Hepatocyte (in vitro differentiated cells): ENCODE measurements around the gene SLC19A1. TPM values are rescaled to one million over a fixed set of nuclear protein-coding genes. Genes with fewer than 3 reads are reported as not detected.

ENCODE experiments used
- DNase-seq: peaks from one replicate; pipeline ENCODE4 v3.0.0-alpha.2; 2016; ENCODE audit warnings: low spot score
- H2AFZ ChIP-seq: fragments of 200-600 bp; sonication (generic); 2 replicates; pipeline ENCODE4 v1.6.0; 2016; ENCODE audit warnings: antibody characterized with exemption, mild to moderate bottlenecking
- H3K27ac ChIP-seq: fragments of 200-600 bp; sonication (generic); 2 replicates; pipeline ENCODE4 v1.5.1; 2016; ENCODE audit warnings: mild to moderate bottlenecking
- H3K27me3 ChIP-seq: fragments of 200-600 bp; sonication (generic); 2 replicates; pipeline ENCODE4 v1.6.1; 2016
- H3K36me3 ChIP-seq: fragments of 200-600 bp; sonication (generic); replicated peaks from 2 replicates; pipeline ENCODE4 v1.5.1; 2016; ENCODE audit warnings: low read depth; ENCODE audit not compliant: insufficient read depth
- H3K4me1 ChIP-seq: fragments of 200-600 bp; sonication (generic); 2 replicates; pipeline ENCODE4 v1.5.1; 2016; ENCODE audit warnings: mild to moderate bottlenecking, moderate library complexity; ENCODE audit not compliant: insufficient read depth
- H3K4me2 ChIP-seq: fragments of 200-600 bp; sonication (generic); 2 replicates; pipeline ENCODE4 v1.6.0; 2016
- H3K4me3 ChIP-seq: fragments of 200-600 bp; sonication (generic); 2 replicates; pipeline ENCODE4 v1.5.1; 2016; ENCODE audit warnings: mild to moderate bottlenecking
- H3K79me2 ChIP-seq: fragments of 200-600 bp; sonication (generic); 2 replicates; pipeline ENCODE4 v1.6.0; 2017; ENCODE audit warnings: mild to moderate bottlenecking
- H3K9me2 ChIP-seq: fragments of 200-600 bp; sonication (generic); replicated peaks from 2 replicates; pipeline ENCODE4 v1.6.0; 2017; ENCODE audit warnings: mild to moderate bottlenecking; ENCODE audit not compliant: insufficient read depth
- H3K9me3 ChIP-seq: fragments of 200-600 bp; sonication (generic); 2 replicates; pipeline ENCODE4 v1.5.1; 2016; ENCODE audit warnings: low read depth, mild to moderate bottlenecking
- H4K20me1 ChIP-seq: fragments of 200-600 bp; sonication (generic); 2 replicates; pipeline ENCODE4 v1.6.0; 2016; ENCODE audit warnings: mild to moderate bottlenecking; ENCODE audit not compliant: insufficient read depth, poor library complexity, severe bottlenecking
- EZH2 ChIP-seq: fragments of 200-600 bp; sonication (generic); IDR thresholded peaks from 2 replicates; pipeline ENCODE4 v1.6.1; 2016; ENCODE audit warnings: antibody characterized with exemption, mild to moderate bottlenecking, borderline replicate concordance
- EZH2phosphoT487 ChIP-seq: fragments of 200-600 bp; sonication (generic); IDR thresholded peaks from one replicate; pipeline ENCODE4 v1.6.1; 2018; ENCODE audit warnings: antibody characterized with exemption, mild to moderate bottlenecking, low read depth, moderate library complexity; ENCODE audit not compliant: unreplicated experiment, severe bottlenecking
- WGBS: methylation state at CpG from one replicate; pipeline ENCODE4 v1.1.6; 2016; ENCODE audit warnings: low lambda C conversion rate; ENCODE audit errors: missing lambda C conversion rate; 5-methylcytosine and 5-hydroxymethylcytosine counted together
- polyA plus RNA-seq: library from polyadenylated mRNA; unstranded; fragments of >200 nt; fragmentation: Nextera tagmentation; extraction: Ambion mirVana; gene quantifications from 2 replicates; pipeline ENCODE4 v1.2.1, GENCODE V29; 2016
- total RNA-seq: library from RNA; depleted of rRNA; stranded (reverse); fragments of >200 nt; gene quantifications from 2 replicates; pipeline ENCODE4 v1.2.3, GENCODE V29; 2014
- TF ChIP-seq, protein P1 (sequence below): fragments of 200-600 bp; sonication (generic); IDR thresholded peaks from 2 replicates; pipeline ENCODE4 v1.5.1; 2016; ENCODE audit warnings: antibody characterized with exemption, mild to moderate bottlenecking; ENCODE audit not compliant: poor library complexity

SLC19A1 gene
- total and polyA plus RNA-seq, 2 experiments from 2014 or later = 7.7 to 24.8 TPM

DNA sequence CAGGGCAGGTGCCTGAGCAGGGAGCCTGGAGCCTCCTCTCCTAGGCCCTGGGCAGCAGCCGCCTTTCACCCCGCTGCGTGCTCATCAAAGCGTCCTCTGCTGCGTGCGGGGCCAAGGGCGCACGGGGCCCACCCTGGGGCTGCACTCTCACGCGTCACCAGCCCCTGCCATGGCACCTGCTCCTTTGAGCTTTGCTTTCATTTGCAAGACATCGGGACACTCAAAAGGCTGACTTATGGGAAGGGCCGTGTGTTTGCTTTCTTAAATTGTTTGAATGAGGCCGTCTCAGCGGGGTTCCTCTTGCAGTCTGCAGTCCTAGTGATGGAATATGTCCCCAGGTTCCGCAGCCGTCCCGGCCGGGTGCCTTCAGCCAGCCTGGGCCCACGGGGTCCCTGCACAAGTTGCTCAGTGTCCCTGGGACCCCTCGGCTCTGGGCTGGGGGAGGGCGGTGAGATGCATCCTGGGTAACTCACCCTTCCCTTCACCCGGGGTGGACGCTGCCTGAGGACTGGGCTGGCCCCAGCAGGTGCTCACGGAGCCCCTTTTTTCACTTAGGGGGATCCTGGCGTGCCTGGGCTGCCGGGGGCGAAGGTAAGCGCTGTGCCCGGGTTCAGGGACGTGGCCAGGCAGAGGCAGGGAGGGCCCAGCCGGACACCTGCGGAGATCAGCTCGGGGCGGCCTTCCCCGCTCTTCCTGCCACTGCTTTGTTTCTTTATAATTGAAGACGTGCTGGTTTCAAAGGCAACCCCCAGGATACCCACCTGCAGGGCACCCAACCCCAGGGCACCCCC, 53.1 kb downstream of the SLC19A1 start:
- Histone ChIP-seq H4K20me1 (no peaks in the 10 kb centered on the region), H3K9me2 (no peaks in the 10 kb centered on the region), H3K36me3 (no peaks in the 10 kb centered on the region), H3K79me2 (no peaks in the 10 kb centered on the region), H3K4me3 (no peak overlapping the region), H2AFZ (no peak overlapping the region), H3K27me3 (no peaks in the 10 kb centered on the region), H3K27ac (no peak overlapping the region), H3K4me1 (no peaks in the 10 kb centered on the region), H3K9me3 (no peaks in the 10 kb centered on the region), H3K4me2 (no peak overlapping the region)
- no peak for DNase-seq
- TF ChIP-seq EZH2phosphoT487 = no peak
- TF ChIP-seq EZH2 = no peak
- TF ChIP-seq, protein P1, sequence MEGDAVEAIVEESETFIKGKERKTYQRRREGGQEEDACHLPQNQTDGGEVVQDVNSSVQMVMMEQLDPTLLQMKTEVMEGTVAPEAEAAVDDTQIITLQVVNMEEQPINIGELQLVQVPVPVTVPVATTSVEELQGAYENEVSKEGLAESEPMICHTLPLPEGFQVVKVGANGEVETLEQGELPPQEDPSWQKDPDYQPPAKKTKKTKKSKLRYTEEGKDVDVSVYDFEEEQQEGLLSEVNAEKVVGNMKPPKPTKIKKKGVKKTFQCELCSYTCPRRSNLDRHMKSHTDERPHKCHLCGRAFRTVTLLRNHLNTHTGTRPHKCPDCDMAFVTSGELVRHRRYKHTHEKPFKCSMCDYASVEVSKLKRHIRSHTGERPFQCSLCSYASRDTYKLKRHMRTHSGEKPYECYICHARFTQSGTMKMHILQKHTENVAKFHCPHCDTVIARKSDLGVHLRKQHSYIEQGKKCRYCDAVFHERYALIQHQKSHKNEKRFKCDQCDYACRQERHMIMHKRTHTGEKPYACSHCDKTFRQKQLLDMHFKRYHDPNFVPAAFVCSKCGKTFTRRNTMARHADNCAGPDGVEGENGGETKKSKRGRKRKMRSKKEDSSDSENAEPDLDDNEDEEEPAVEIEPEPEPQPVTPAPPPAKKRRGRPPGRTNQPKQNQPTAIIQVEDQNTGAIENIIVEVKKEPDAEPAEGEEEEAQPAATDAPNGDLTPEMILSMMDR = no peak
- 92% methylated on average over 34 of the region's 36 CpGs for WGBS

DNA sequence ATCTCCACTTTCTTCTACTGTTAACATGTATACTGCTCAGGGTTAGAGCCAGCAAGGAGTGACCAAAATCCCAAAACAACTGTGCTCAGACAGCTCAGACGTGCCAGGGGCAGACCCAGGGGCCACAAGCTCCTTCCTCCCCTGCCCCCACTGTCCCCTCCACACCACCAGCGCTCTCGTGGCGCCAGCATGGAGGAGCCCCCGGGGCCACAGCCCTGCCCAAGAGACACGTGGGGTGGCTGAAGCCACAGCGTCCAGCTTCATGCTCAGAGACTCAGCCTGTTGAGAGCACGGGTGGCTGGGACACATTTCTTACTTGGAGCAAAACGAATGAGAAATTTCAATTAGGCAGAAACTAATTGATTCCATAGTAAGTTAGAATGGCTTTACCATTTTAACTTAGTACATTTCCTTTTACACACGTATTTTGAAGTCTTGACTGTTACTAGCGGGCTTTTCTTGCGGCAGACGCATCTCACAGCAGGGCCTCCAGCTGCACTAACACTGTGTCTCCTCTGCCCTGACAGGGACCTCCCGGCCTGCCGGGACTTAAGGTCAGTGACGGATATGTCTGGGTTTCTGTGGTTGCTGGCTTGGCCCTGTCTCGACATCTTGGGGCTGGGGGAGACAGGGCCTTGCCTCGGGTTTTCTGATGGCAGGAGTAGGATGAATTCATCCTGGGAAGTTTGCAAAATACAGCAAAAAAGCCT, 54.2 kb downstream of the SLC19A1 start:
- Histone ChIP-seq H3K27ac (no peak overlapping the region), H4K20me1 (no peaks in the 10 kb centered on the region), H3K27me3 (no peaks in the 10 kb centered on the region), H3K9me2 (no peaks in the 10 kb centered on the region), H2AFZ (no peak overlapping the region), H3K9me3 (no peaks in the 10 kb centered on the region), H3K4me2 (no peak overlapping the region), H3K4me1 (no peaks in the 10 kb centered on the region), H3K36me3 (no peaks in the 10 kb centered on the region), H3K4me3 (no peak overlapping the region), H3K79me2 (no peaks in the 10 kb centered on the region)
- no peak for DNase-seq
- 88% methylated on average over 18 of the region's 18 CpGs for WGBS
- TF ChIP-seq, protein P1 = no peak
- no peak for TF ChIP-seq EZH2
- TF ChIP-seq EZH2phosphoT487 = no peak

DNA sequence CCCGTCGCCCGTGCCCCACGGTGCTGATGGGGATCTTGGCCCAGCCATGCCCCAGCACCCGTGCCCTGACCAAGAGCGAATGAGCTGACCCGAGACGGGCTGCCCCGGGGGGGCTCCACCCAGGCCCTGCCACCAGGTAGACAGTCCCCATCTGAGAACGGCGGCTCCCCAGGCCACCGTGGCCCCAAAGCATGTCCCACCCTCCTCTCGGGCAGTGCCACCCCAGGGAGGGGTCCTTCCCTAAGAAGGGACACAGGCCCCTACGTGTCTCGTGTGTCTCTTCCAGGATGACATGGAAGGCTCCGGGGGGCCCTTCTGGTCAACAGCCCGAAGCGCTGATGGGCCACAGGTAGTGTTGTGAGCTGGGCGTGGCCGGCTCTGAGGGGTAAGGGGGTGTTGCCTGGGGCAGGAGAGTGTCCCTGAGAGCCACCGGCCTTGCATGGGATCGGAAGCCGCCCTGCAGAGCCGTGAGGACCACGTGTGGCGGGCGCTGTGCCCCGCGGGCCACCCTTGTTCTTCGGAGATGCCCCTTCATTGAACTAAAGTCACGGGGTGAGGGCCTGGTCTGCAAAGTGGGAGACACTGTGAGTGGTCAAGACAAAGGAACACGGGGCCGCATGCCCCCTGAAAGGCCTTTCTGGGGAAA, 55.0 kb downstream of the SLC19A1 start:
- Histone ChIP-seq H3K36me3 (no peaks in the 10 kb centered on the region), H3K9me2 (no peaks in the 10 kb centered on the region), H4K20me1 (no peaks in the 10 kb centered on the region), H3K4me2 (no peak overlapping the region), H2AFZ (no peak overlapping the region), H3K4me3 (no peak overlapping the region), H3K9me3 (no peaks in the 10 kb centered on the region), H3K27ac (no peak overlapping the region), H3K4me1 (no peaks in the 10 kb centered on the region), H3K27me3 (no peaks in the 10 kb centered on the region), H3K79me2 (no peaks in the 10 kb centered on the region)
- no peak for DNase-seq
- no peak for TF ChIP-seq EZH2phosphoT487
- no peak for TF ChIP-seq EZH2
- TF ChIP-seq, protein P1 = no peak
- WGBS = 98% methylated on average over 25 of the region's 33 CpGs
